ENCODE data around the gene HTRA1. TPM values are rescaled to one million over a fixed set of nuclear protein-coding genes. Genes with fewer than 3 reads are reported as not detected.

The HTRA1 gene
- polyA plus RNA-seq, 1 of the 3 experiments (the other 2 are of a cell fraction) = 291 TPM

GRCh38 chr10:122476333-122476695 is 15.0 kb downstream of the HTRA1 start (continued):
- no peak for TF ChIP-seq REST (IDR thresholded peaks at IDR 0.05; ENCODE audit: low read depth, low read length)
- TF ChIP-seq ZBTB33 (IDR thresholded peaks at IDR 0.05; ENCODE audit: borderline replicate concordance, low read depth) = no peak
- no peak for TF ChIP-seq FOXM1 (IDR thresholded peaks at IDR 0.05; ENCODE audit: low read depth)
- no peak for TF ChIP-seq FOXJ3 (CRISPR knock-in tag; IDR thresholded peaks at IDR 0.05)

GRCh38 chr10:122477436-122477835 is 16.1 kb downstream of the HTRA1 start:
- Histone ChIP-seq H3K27ac (ENCODE audit: low read depth in 2 of 2, low read length in 1 of 2) (no peak overlapping the region), H3K9me3 (no peaks in the 10 kb centered on the region), H3K4me3 (ENCODE audit: low read depth in 2 of 2, low read length in 1 of 2) (no peak overlapping the region), H4K20me1 (ENCODE audit: insufficient read depth) (peaks cover 8% of the 10 kb centered on the region; the same call in 1 of the 2 replicates), H3K36me3 (replicated peaks in 1 of 2; ENCODE audit: control insufficient read depth in 1 of 2, insufficient read depth in 2 of 2, low read length in 1 of 2) (no peaks in the 10 kb centered on the region), H3F3A (replicated peaks; ENCODE audit: insufficient read depth) (no peaks in the 10 kb centered on the region), H3K27me3 (ENCODE audit: insufficient read depth) (no peaks in the 10 kb centered on the region), H2AFZ (ENCODE audit: low read depth) (no peak overlapping the region), H3K9ac (no peak overlapping the region), H3K4me1 (ENCODE audit: control insufficient read depth in 1 of 2, insufficient read depth in 2 of 2, low read depth in 1 of 2, low read length in 1 of 2) (peaks cover 24 to 28% of the 10 kb centered on the region in 2 experiments; a peak in 3 of 4 replicates), H3K9me2 (no peaks in the 10 kb centered on the region), H3K4me2 (no peak overlapping the region), H3K79me2 (ENCODE audit: insufficient read depth) (peaks cover 96% of the 10 kb centered on the region)
- 88% methylated on average over 4 of the region's 5 CpGs for WGBS (ENCODE audit: low lambda C conversion rate)
- no peak for DNase-seq
- TF ChIP-seq JUND (IDR thresholded peaks at IDR 0.05) (no peak), SMC3 (IDR thresholded peaks at IDR 0.05; ENCODE audit: low read depth, low read length) (no peak), TAF1 (IDR thresholded peaks at IDR 0.05; ENCODE audit: borderline replicate concordance, low read depth, low read length) (no peak), USF1 (IDR thresholded peaks at IDR 0.05; ENCODE audit: borderline replicate concordance, low read depth) (no peak), EP300 (IDR thresholded peaks at IDR 0.05; ENCODE audit: borderline replicate concordance in 1 of 2, low read depth in 1 of 2, low read length in 1 of 2) (no peak), FOXM1 (IDR thresholded peaks at IDR 0.05; ENCODE audit: low read depth) (no peak), ELF1 (IDR thresholded peaks at IDR 0.05) (no peak), RCOR1 (IDR thresholded peaks at IDR 0.05; ENCODE audit: low read length) (no peak), NRF1 (IDR thresholded peaks at IDR 0.05; ENCODE audit: low read depth, low read length) (no peak), RAD21 (IDR thresholded peaks at IDR 0.05; ENCODE audit: low read length) (no peak), RFX5 (IDR thresholded peaks at IDR 0.05; ENCODE audit: low read length) (no peak), SIN3A (IDR thresholded peaks at IDR 0.05; ENCODE audit: borderline replicate concordance, low read depth, low read length) (no peak), EZH2phosphoT487 (IDR thresholded peaks at IDR 0.05; ENCODE audit: borderline replicate concordance, low read depth) (no peak), CHD2 (IDR thresholded peaks at IDR 0.05; ENCODE audit: low read length, partially characterized antibody) (no peak), REST (IDR thresholded peaks at IDR 0.05; ENCODE audit: low read depth, low read length) (no peak), YY1 (IDR thresholded peaks at IDR 0.05; ENCODE audit: low read depth) (no peak), MAX (IDR thresholded peaks at IDR 0.05; ENCODE audit: low read depth) (no peak), RXRA (IDR thresholded peaks at IDR 0.05; ENCODE audit: borderline replicate concordance, low read depth) (no peak), IRF3 (IDR thresholded peaks at IDR 0.05; ENCODE audit: low read depth, low read length) (no peak), FOXJ3 (CRISPR knock-in tag; IDR thresholded peaks at IDR 0.05) (no peak)
- ChIA-PET CTCF (no interaction called here), POLR2A (no interaction called here)

Data from SK-N-SH (cell line).